Liver (tissue), 9 donors: ENCODE results near the gene ERAP2. TPM values are rescaled to one million over a fixed set of nuclear protein-coding genes. Genes with fewer than 3 reads are reported as not detected.
A peak's percentile ranks its signal among the peaks of the same experiment; 100 is the strongest.

Experiments
- DNase-seq: peaks from one replicate; pipeline ENCODE4 v3.0.0-alpha.2; 2017; ENCODE audit warnings: low spot score
- H3K27ac ChIP-seq, 2 donors: one replicate each; pipeline ENCODE4 v1.7.0; 2013; ENCODE audit warnings: inconsistent platforms in 2 of 2, low read length in 2 of 2, control low read depth in 1 of 2, low read depth in 1 of 2, mild to moderate bottlenecking in 1 of 2
- H3K27me3 ChIP-seq, 4 donors: one replicate each; pipeline versions ENCODE4 v1.6.1 to v1.7.0; 2013; ENCODE audit warnings: low read length in 3 of 4, inconsistent platforms in 1 of 4, mild to moderate bottlenecking in 1 of 4, moderate library complexity in 1 of 4; ENCODE audit not compliant: control insufficient read depth in 4 of 4, insufficient read depth in 4 of 4
- H3K36me3 ChIP-seq, 4 donors: one replicate each; pipeline versions ENCODE4 v1.6.1 to v1.7.0; 2013; ENCODE audit warnings: low read length in 3 of 4, mild to moderate bottlenecking in 3 of 4, low read depth in 1 of 4, moderate library complexity in 1 of 4; ENCODE audit not compliant: control insufficient read depth in 4 of 4, insufficient read depth in 3 of 4
- H3K4me1 ChIP-seq, 4 donors: one replicate each; pipeline versions ENCODE4 v1.6.1 to v1.7.0; 2013; ENCODE audit warnings: low read length in 3 of 4, mild to moderate bottlenecking in 3 of 4, moderate library complexity in 1 of 4; ENCODE audit not compliant: control insufficient read depth in 4 of 4, insufficient read depth in 4 of 4
- H3K4me3 ChIP-seq, 3 donors: one replicate each; pipeline versions ENCODE4 v1.6.1 to v1.7.0; 2013; ENCODE audit warnings: low read length in 3 of 3, control low read depth in 1 of 3, low read depth in 1 of 3, mild to moderate bottlenecking in 1 of 3
- H3K9ac ChIP-seq, 2 donors: one replicate each; pipeline ENCODE4 v1.7.0; 2013; ENCODE audit warnings: low read length in 2 of 2, mild to moderate bottlenecking in 2 of 2, moderate library complexity in 2 of 2, control low read depth in 1 of 2, low read depth in 1 of 2
- H3K9me3 ChIP-seq, 4 donors: one replicate each; pipeline versions ENCODE4 v1.6.1 to v1.7.0; 2013; ENCODE audit warnings: low read length in 3 of 4; ENCODE audit not compliant: control insufficient read depth in 4 of 4
- EGR1 ChIP-seq, 2 donors: IDR thresholded peaks; 2 replicates each; pipeline ENCODE4 v1.6.1; 2016 to 2018; ENCODE audit warnings: antibody characterized with exemption in 2 of 2, low read depth in 2 of 2
- FOXA1 ChIP-seq: IDR thresholded peaks from 2 replicates; pipeline ENCODE4 v1.6.1; 2016; ENCODE audit warnings: antibody characterized with exemption
- FOXA2 ChIP-seq: IDR thresholded peaks from 2 replicates; pipeline ENCODE4 v1.6.1; 2016; ENCODE audit warnings: antibody characterized with exemption
- GABPA ChIP-seq, 2 donors: IDR thresholded peaks in 1 of 2; conservative IDR thresholded peaks in 1 of 2; 2 replicates each; pipeline ENCODE4 v1.6.1; 2016; ENCODE audit warnings: antibody characterized with exemption in 2 of 2, mild to moderate bottlenecking in 1 of 2, moderate library complexity in 1 of 2
- HNF4A ChIP-seq, 2 donors: conservative IDR thresholded peaks; 2 replicates each; pipeline ENCODE4 v1.6.1; 2016; ENCODE audit warnings: antibody characterized with exemption in 2 of 2, mild to moderate bottlenecking in 2 of 2
- HNF4G ChIP-seq: IDR thresholded peaks from 2 replicates; pipeline ENCODE4 v1.6.1; 2016; ENCODE audit warnings: antibody characterized with exemption
- JUND ChIP-seq, 2 donors: IDR thresholded peaks; 2 replicates each; pipeline ENCODE4 v1.6.1; 2016; ENCODE audit warnings: antibody characterized with exemption in 2 of 2
- NR2F2 ChIP-seq: IDR thresholded peaks from 2 replicates; pipeline ENCODE4 v1.6.1; 2016; ENCODE audit warnings: antibody characterized with exemption
- RAD21 ChIP-seq, 2 donors: IDR thresholded peaks; 2 replicates each; pipeline ENCODE4 v1.6.1; 2016; ENCODE audit warnings: antibody characterized with exemption in 2 of 2, mild to moderate bottlenecking in 2 of 2
- RXRA ChIP-seq, 2 donors: IDR thresholded peaks; 2 replicates each; pipeline ENCODE4 v1.6.1; 2017 to 2018; ENCODE audit warnings: antibody characterized with exemption in 2 of 2, mild to moderate bottlenecking in 1 of 2
- SP1 ChIP-seq: IDR thresholded peaks from 2 replicates; pipeline ENCODE4 v1.6.1; 2018; ENCODE audit warnings: antibody characterized with exemption, mild to moderate bottlenecking
- TAF1 ChIP-seq: conservative IDR thresholded peaks from 2 replicates; pipeline ENCODE4 v1.6.1; 2016; ENCODE audit warnings: antibody characterized with exemption, mild to moderate bottlenecking
- YY1 ChIP-seq: IDR thresholded peaks from 2 replicates; pipeline ENCODE4 v1.6.1; 2016; ENCODE audit warnings: antibody characterized with exemption, mild to moderate bottlenecking
- WGBS: extraction: QIAGEN DNeasy Blood & Tissue Kit; methylation state at CpG from one replicate; pipeline ENCODE4 v1.1.7; 2013; 5-methylcytosine and 5-hydroxymethylcytosine counted together
- polyA plus RNA-seq, 2 donors: library from polyadenylated mRNA; stranded (reverse) in 1 of 2; unstranded in 1 of 2; fragments of 200-250 nt in 1 of 2; fragments of >200 nt in 1 of 2; fragmentation: Nextera tagmentation in 1 of 2; extraction: Ambion mirVana in 1 of 2; gene quantifications; one replicate each; pipeline versions ENCODE4 v1.2.1 to v1.2.3, GENCODE V29; 2013 to 2015
- total RNA-seq, 2 donors: library from RNA; depleted of rRNA; stranded (reverse); fragments of >200 nt; gene quantifications; one replicate each; pipeline ENCODE4 v1.2.3, GENCODE V29; 2014
- TF ChIP-seq, protein P1 (sequence below): IDR thresholded peaks from 2 replicates; pipeline ENCODE4 v1.6.1; 2016; ENCODE audit warnings: antibody characterized with exemption
- TF ChIP-seq, protein P2 (sequence below): IDR thresholded peaks from 2 replicates; pipeline ENCODE4 v1.6.1; 2016; ENCODE audit warnings: antibody characterized with exemption
- TF ChIP-seq, protein P3 (sequence below): IDR thresholded peaks from 2 replicates; pipeline ENCODE4 v1.6.1; 2016; ENCODE audit warnings: antibody characterized with exemption
- donor health status: healthy.
- donor health status: healthy.
- donor health status: healthy.
- donor health status: healthy.
- donor health status: healthy.

ERAP2 gene
- total and polyA plus RNA-seq, 4 donors, result 1.8 to 15.5 (median 10.7) TPM

DNA sequence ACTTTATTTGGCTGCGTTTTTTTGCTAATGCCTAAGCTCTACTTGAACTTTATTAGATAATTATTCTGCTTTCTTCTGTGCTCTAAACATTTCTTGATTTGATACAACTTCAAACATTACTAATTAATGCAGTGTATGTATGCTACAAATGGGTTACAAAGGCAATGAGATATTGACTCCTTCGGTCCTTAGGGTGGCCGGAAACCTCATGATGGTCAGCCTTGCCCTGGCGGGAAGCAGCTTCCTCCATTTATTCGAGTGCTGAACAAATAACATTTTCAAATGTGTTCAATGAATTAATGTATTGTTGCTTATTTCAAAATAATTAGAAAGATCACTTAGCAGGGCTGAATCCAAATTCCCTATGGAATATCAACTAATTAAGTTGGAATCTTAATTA lies 55.7 kb downstream of the ERAP2 start:
- 86% methylated on average over 5 of the region's 5 CpGs for WGBS
- H3K27me3 ChIP-seq, result no peaks in the 10 kb centered on the region
- no peak overlapping the region for H3K27ac ChIP-seq
- peaks cover 0 to 23% (median 13%) of the 10 kb centered on the region in 4 donors for H3K4me1 ChIP-seq
- TF ChIP-seq SP1 (no peak), FOXA2 (no peak), HNF4A (conservative IDR thresholded peaks at IDR 0.05) (no peak), YY1 (no peak)
- H3K9me3 ChIP-seq, result peaks cover 0 to 1% (median 0%) of the 10 kb centered on the region in 4 donors
- no peak overlapping the region for H3K9ac ChIP-seq
- DNase-seq, result no peak
- no peaks in the 10 kb centered on the region for H3K36me3 ChIP-seq
- no peak overlapping the region for H3K4me3 ChIP-seq

DNA sequence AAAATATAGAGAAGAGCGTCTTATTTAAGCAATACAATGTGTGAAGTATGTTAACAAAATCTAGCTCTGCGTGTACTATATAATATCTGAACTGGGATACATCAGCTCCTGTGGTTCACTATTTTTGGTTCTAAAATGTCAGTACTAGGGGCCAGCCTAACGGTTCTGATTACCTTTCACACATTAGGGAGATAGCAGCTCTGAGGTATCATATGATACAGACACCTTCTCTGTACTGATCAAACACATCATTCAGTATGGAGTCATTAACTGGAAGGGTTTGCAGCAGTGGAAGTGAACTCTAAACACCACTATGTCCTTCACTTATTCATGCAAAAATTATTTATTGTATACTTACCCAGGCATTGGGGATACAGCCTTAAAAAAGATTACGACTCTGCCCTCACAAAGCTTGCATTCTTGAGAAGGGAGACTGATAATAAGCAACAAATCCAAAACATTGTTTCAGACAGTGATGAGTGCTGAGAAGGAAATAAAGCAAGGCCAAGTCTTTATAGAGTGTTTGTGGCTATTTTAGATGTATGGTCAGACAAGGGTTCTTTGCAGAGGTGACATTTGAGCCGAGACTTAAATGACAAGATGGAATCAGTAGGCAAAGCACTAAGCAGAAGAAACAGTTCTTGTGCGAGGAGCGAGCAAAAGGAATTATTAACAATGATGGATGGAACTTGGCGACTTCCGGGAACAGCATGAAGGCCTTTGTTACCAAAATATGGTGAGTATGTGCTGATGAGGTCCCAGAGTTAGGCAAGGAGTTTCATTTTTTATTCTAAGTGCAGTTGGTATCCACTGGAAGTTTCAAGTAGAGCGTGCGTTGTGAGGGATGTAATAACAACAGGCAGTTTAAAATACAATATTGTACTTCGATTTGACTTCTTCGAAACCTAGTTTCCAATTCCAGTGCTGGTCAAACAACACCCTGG lies 57.7 kb downstream of the ERAP2 start:
- H3K9ac ChIP-seq, result peak overlapping the region; percentile 31 to 84
- TF ChIP-seq EGR1 (IDR thresholded peaks at IDR 0.05; ENCODE audit: low read depth in 2 of 2), result peak in 1 of 2 donors; percentile 3
- TF ChIP-seq, protein P1, sequence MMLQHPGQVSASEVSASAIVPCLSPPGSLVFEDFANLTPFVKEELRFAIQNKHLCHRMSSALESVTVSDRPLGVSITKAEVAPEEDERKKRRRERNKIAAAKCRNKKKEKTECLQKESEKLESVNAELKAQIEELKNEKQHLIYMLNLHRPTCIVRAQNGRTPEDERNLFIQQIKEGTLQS, result no peak
- WGBS, result 22% methylated on average over 13 of the region's 13 CpGs
- no peaks in the 10 kb centered on the region for H3K9me3 ChIP-seq
- no peaks in the 10 kb centered on the region for H3K36me3 ChIP-seq
- H3K27ac ChIP-seq, result peak overlapping the region; percentile 91 to 96
- no peaks in the 10 kb centered on the region for H3K27me3 ChIP-seq
- peak; percentile 37 for DNase-seq
- peaks cover 0 to 30% (median 21%) of the 10 kb centered on the region in 4 donors for H3K4me1 ChIP-seq
- peak overlapping the region; percentile 73 to 94 (median 88) for H3K4me3 ChIP-seq

DNA sequence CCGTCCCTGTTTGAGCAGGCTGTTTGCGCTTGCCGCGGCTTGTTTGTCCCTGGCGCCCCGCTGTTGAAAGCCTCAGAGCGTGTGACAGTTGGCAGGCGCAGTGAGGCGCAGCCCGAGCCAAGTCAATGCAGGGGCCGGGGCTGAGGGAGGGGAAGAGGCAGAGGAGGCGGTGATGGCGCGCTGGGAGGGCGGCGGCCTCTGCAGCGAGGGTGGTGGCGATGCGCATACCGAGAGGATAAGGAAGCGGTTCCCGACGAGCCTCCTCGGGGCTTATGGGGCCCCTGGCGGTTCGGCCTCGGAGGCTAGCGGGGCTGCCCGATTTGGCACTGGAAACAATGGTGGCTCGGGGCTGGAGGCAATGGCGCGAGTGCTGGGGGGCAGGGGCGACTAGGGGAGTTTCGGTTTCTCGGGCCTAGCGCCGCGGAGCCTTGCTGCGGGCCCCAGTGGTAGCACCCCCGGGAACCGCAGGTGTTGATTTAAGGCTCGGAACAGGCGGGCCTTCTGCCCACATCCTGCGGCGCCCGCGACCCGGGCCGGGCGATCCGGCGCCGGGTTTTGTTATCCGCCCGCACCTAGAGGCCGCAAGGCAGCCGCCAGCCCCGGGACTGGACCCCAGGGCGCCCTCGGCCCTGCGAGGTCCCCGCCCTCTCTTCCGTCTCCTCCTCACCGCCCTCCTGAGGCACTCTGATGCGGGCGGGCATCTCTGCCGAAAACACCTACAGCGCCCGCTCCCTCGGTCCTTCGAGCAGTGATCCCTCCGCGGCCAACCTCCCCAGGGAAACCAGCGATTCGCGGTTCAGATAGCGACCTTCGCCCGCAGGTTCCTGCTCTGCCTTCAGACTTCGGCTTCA lies 58.6 kb downstream of the ERAP2 start:
- Histone ChIP-seq H3K36me3 (no peaks in the 10 kb centered on the region), H3K9ac (peak overlapping the region; percentile 31 to 72), H3K4me1 (peaks cover 0 to 30% (median 21%) of the 10 kb centered on the region in 4 donors), H3K4me3 (peak overlapping the region; percentile 73 to 94 (median 88)), H3K27ac (peak overlapping the region; percentile 91 to 96), H3K27me3 (no peaks in the 10 kb centered on the region), H3K9me3 (no peaks in the 10 kb centered on the region)
- TF ChIP-seq HNF4A (conservative IDR thresholded peaks at IDR 0.05), result peak; percentile 57 to 67
- no peak for TF ChIP-seq JUND (IDR thresholded peaks at IDR 0.05)
- peak; percentile 45 to 60 for TF ChIP-seq RAD21 (IDR thresholded peaks at IDR 0.05)
- TF ChIP-seq, protein P1, result peak; percentile 18
- TF ChIP-seq, protein P2, sequence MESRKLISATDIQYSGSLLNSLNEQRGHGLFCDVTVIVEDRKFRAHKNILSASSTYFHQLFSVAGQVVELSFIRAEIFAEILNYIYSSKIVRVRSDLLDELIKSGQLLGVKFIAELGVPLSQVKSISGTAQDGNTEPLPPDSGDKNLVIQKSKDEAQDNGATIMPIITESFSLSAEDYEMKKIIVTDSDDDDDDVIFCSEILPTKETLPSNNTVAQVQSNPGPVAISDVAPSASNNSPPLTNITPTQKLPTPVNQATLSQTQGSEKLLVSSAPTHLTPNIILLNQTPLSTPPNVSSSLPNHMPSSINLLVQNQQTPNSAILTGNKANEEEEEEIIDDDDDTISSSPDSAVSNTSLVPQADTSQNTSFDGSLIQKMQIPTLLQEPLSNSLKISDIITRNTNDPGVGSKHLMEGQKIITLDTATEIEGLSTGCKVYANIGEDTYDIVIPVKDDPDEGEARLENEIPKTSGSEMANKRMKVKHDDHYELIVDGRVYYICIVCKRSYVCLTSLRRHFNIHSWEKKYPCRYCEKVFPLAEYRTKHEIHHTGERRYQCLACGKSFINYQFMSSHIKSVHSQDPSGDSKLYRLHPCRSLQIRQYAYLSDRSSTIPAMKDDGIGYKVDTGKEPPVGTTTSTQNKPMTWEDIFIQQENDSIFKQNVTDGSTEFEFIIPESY, result peak; percentile 14
- TF ChIP-seq FOXA1, result peak; percentile 40
- peak; percentile 57 for TF ChIP-seq SP1
- no peak for TF ChIP-seq NR2F2
- TF ChIP-seq HNF4G, result no peak
- peak; percentile 17 to 54 for TF ChIP-seq RXRA (IDR thresholded peaks at IDR 0.05)
- peak; percentile 93 for TF ChIP-seq YY1
- peak; percentile 55 for TF ChIP-seq FOXA2
- TF ChIP-seq GABPA (IDR thresholded peaks at IDR 0.05 in 1 of 2, conservative IDR thresholded peaks at IDR 0.05 in 1 of 2), result peak in 1 of 2 donors; percentile 64
- TF ChIP-seq TAF1, result peak; percentile 28
- TF ChIP-seq, protein P3, sequence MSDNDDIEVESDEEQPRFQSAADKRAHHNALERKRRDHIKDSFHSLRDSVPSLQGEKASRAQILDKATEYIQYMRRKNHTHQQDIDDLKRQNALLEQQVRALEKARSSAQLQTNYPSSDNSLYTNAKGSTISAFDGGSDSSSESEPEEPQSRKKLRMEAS, result no peak
- peak; percentile 93 for DNase-seq
- under 1% methylated on average over 80 of the region's 80 CpGs for WGBS
